Mesodermal cell (in vitro differentiated cells): ENCODE results near the gene INSYN1.

Experiments
- H3K27ac ChIP-seq: 2 replicates; pipeline ENCODE4 v1.7.0; 2013; ENCODE audit warnings: mild to moderate bottlenecking, low read depth, low read length, moderate library complexity; ENCODE audit not compliant: severe bottlenecking
- H3K36me3 ChIP-seq: 2 replicates; pipeline ENCODE4 v1.7.1; 2013; ENCODE audit warnings: mild to moderate bottlenecking, low read length, moderate library complexity; ENCODE audit not compliant: control insufficient read depth, insufficient read depth
- H3K4me1 ChIP-seq: one replicate; pipeline ENCODE4 v1.7.1; 2013; ENCODE audit warnings: mild to moderate bottlenecking, low read length; ENCODE audit not compliant: insufficient read depth, control insufficient read depth, poor library complexity, severe bottlenecking
- H3K4me3 ChIP-seq: 2 replicates; pipeline ENCODE4 v1.7.0; 2013; ENCODE audit warnings: low read length, control low read depth, mild to moderate bottlenecking; ENCODE audit not compliant: insufficient read depth, poor library complexity, severe bottlenecking; ENCODE audit errors: extremely low read depth
- H3K9me3 ChIP-seq: 2 replicates; pipeline ENCODE4 v1.7.1; 2013; ENCODE audit warnings: mild to moderate bottlenecking, low read length, moderate library complexity; ENCODE audit not compliant: control insufficient read depth
- WGBS, 2 experiments: methylation state at CpG; one replicate each; pipeline ENCODE4 v1.1.5; 2013; ENCODE audit warnings: missing lambda C conversion rate in 2 of 2; ENCODE audit not compliant: insufficient coverage in 2 of 2; 5-methylcytosine and 5-hydroxymethylcytosine counted together

INSYN1 gene

DNA sequence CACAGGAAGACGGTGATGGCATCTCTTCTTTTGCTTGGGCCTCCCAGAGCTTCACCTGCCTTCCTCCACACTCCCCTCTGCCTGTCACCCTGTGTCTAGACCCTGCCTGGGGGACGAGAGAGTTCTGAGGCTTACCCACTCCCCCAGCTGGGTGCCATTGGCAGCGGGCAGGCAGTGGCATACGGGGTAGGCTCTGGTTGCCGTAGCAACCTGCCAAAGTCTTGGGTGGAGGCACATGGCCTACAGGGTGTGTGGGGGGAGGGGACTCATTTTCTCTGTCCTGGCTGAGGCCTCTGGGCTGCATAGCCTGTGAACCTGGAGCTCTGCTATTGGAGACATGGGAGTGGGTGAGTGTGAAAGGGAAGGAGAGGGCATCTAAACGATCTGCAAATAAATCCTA lies 4.4 kb downstream of the INSYN1 start:
- Histone ChIP-seq H3K27ac (no peak overlapping the region), H3K4me1 (peaks cover 3% of the 10 kb centered on the region), H3K36me3 (no peaks in the 10 kb centered on the region), H3K4me3 (no peak overlapping the region), H3K9me3 (no peaks in the 10 kb centered on the region)
- WGBS, 2 experiments = 61 to 77% methylated on average over 5 to 6 of the region's 6 CpGs

DNA sequence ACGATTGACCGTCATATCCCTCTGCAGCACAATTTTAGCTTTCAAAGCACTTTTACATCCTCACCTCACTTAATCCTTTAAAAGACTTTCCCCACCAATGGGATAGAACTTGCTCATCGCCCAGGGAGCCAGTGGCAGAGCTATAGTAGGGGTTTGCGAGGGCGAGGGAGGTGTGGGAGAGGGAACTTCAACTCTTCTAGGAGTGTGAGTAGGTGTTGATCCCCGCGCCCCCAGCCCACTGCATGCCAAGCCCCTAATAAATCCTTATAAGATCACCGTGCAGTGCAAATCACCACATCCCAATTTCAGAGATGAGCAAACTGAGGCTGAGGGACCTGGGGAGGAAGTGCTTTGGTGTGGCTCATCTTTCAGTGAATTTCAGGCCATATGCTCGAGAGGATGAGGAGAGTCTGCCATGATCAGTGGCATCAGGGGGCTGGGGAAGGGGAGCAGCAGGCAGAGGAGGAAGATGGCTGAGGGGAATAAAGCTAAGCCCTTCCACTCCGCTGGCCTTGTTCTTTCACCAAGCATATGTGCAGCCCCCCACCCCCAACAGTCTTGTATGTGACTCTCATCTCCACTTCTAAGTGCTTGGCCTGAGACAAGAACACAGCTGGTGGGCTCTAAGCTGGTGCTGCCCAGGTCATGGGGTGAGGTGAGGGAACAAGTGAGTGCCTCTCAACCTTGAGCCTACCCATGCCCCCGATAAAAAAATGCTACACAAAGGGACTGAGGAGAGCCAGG lies 5.1 kb downstream of the INSYN1 start:
- no peak overlapping the region for H3K4me3 ChIP-seq
- peaks cover 1% of the 10 kb centered on the region for H3K4me1 ChIP-seq
- no peaks in the 10 kb centered on the region for H3K9me3 ChIP-seq
- H3K36me3 ChIP-seq = no peaks in the 10 kb centered on the region
- WGBS, 2 experiments = 80 to 83% methylated on average over 1 to 7 of the region's 11 CpGs
- no peak overlapping the region for H3K27ac ChIP-seq

DNA sequence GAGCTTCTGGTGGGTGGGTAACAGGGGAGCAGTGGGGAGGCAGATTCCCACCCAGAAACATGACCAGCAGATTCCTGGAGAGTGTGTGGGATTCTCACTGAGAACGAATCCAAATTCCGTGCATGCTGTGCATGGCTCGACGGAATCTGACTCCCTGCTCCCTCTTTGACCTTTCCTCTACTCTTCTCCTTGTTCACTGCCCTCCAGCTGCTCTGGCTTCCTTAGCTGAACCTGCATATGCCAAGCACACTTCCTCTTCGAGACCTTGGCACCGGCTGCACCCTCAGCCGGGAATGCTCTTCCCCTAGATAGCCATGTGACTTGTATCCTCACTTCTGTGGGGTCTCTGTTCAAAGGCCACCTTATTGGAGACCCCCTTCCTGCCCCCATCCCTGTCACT lies 6.3 kb downstream of the INSYN1 start:
- no peak overlapping the region for H3K27ac ChIP-seq

DNA sequence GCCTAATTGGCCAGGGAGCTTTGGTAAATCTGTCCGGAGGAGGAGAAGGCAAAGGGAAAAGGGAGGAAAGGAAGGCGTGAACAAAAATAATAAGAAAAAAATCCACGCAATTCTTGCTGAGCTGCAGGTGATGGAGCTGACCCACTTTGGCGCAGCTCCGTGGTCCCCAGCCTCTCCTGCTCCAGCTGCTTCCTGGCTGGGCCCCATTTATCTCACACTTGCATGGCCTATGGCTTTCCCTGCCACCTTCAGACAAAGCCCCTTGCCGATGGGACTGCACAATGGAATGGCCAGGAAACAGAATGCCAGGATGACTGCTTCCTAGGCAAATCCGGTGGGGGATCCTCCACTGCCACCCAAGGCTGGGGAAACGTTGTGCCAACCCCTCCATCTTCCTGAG lies 6.9 kb downstream of the INSYN1 start:
- Histone ChIP-seq H3K27ac (no peak overlapping the region), H3K36me3 (no peaks in the 10 kb centered on the region), H3K4me1 (peaks cover 10% of the 10 kb centered on the region), H3K9me3 (no peaks in the 10 kb centered on the region), H3K4me3 (no peak overlapping the region)
- WGBS, 2 experiments = 83 to 93% methylated on average over 7 to 8 of the region's 8 CpGs

More for the DNA sequence above, 6.3 kb downstream of the INSYN1 start:
- 66 to 73% methylated on average over 7 of the region's 7 CpGs for WGBS, 2 experiments
- Histone ChIP-seq H3K4me1 (peaks cover 6% of the 10 kb centered on the region), H3K4me3 (no peak overlapping the region), H3K9me3 (no peaks in the 10 kb centered on the region), H3K36me3 (no peaks in the 10 kb centered on the region)

DNA sequence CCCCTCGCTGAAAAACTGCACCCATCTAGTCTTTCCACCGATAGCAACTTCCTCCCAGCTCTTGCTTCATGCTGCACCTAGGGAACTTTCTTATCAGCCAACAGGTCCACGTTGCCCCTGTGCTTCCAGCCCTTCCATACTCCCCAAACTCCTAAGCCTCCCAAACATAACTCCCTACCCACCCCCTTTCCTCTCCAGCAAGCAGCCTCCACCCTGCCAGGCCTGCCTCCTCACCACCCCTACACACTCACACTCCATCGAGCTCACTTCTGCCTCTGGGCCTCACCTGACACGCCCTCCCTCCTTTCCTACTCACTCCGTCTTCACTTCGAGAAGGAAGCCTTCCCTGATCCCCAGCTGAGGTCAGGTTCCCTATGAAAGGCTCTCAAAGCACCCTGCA lies 8.1 kb downstream of the INSYN1 start:
- Histone ChIP-seq H3K36me3 (no peaks in the 10 kb centered on the region), H3K27ac (no peak overlapping the region), H3K4me3 (no peak overlapping the region), H3K4me1 (peaks cover 11% of the 10 kb centered on the region), H3K9me3 (no peaks in the 10 kb centered on the region)
- WGBS, 2 experiments = 67 to 80% methylated on average over 7 of the region's 7 CpGs

DNA sequence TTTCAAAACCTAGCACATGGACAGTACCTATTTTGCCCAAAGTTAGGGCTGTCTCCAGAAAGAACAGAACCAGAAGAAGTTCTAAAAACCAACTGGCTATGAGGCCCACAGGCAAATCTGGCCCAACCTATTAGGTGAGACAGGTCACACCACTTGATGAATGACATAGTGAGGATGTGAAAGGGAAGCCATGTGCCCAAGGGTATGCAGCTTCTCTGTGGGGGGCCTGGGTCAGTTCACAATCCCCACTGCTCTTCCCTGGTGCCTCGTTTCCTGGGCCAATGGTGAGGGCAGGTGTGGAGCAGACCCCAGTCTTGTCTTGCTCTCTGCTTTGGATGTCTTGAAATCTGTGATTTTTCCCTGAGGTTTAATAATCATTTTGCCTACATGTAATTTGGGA lies 8.9 kb downstream of the INSYN1 start:
- peaks cover 11% of the 10 kb centered on the region for H3K4me1 ChIP-seq
- no peak overlapping the region for H3K4me3 ChIP-seq
- 71% methylated on average over 1 of the region's 1 CpG; no CpG with 5 or more reads in 1 of the 2 experiments for WGBS, 2 experiments
- no peak overlapping the region for H3K27ac ChIP-seq
- H3K36me3 ChIP-seq = no peaks in the 10 kb centered on the region
- H3K9me3 ChIP-seq = no peaks in the 10 kb centered on the region

DNA sequence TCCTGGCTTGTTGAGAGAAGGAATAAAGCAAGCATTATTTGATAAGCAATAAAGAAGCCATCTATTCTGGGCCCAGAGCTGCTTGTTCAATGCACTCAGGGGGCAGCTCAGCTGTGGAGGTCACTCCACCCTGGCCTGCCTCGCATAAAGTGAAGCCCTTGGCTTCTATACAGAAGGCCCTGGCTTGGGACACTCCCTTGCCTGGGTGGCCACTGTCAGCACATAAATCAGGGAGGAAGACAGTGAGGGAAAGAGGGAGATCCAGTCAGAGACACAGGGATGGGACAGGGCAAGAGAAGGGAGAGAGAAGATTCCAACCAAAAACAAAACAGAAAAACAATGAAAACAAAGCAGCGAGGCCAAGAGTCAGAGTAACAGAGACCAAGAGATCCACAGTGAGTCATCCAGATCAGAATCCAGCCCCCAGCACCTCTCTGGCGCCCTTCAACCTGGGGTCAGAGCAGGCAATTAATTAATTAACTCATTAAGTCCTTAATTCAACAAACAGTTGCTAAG lies 11.8 kb downstream of the INSYN1 start:
- H3K27ac ChIP-seq = no peak overlapping the region
- H3K9me3 ChIP-seq = no peaks in the 10 kb centered on the region
- H3K36me3 ChIP-seq = no peaks in the 10 kb centered on the region
- peaks cover 11% of the 10 kb centered on the region for H3K4me1 ChIP-seq
- WGBS, 2 experiments = 75 to 84% methylated on average over 1 to 3 of the region's 3 CpGs
- no peak overlapping the region for H3K4me3 ChIP-seq

DNA sequence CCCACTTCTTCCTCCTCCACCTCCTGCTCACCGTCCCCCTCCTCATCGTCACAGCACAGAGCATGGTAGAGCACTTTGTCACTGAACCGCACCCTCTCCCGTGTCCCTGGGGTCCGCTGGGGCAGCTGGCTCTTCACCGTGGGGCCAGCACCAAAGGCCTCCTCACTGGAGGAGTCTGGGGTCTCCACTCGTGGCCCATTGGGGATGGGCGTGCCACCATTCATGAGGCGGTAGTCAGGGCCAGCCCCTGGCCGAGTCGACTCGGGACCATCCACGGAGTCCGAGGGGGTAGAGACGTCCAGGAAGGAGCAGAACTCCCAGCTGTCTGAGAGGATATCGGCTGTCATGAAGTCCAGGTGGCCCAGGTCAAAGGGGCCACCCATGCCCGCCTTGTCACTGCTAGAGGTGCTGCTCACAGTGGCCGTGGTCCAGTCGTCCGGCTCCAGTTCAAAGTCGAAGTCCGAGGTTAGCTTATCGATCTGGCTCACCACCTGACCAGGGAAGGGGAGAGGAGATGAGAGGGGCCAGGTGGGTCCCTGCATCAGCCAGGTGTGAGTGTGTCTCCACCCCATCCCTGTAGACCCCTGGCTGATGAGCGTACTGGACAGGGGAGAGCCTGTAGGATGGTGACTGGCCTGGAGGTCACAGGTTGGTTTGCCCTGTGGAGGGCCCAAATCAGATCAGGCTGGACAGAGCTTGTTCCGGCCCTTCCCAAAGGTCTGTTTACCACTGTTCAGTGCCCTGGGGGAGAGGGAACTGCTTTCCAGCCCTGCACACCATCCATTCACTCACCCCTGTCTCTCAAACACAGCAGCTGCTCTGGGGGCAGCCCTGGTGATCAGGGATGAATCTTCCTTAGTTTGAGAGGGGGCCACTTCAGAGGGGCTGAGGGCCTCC lies 12.8 kb downstream of the INSYN1 start:
- no peaks in the 10 kb centered on the region for H3K9me3 ChIP-seq
- peaks cover 11% of the 10 kb centered on the region for H3K4me1 ChIP-seq
- no peak overlapping the region for H3K27ac ChIP-seq
- 92 to 96% methylated on average over 25 of the region's 25 CpGs for WGBS, 2 experiments
- no peak overlapping the region for H3K4me3 ChIP-seq
- no peaks in the 10 kb centered on the region for H3K36me3 ChIP-seq

DNA sequence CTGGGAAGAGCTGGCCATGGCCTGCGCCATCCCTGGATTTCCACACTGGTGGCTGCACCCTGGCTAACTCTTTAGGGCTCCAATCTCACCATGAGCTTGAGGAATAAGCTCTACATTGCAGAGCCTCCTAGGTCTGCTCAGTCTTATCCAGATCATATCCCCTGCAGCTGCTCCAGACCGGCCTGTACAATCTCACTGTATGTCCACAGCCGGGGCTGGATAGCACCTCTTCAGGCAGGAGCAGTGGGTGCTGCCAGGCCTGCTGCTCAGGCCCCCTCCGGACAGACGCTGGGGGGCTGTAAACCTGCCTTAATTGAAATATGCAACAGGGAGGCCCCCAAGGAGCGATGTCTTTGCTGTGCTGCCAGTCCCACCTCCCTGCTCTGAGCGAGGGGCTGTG lies 15.6 kb downstream of the INSYN1 start:
- H3K9me3 ChIP-seq = no peaks in the 10 kb centered on the region
- no peaks in the 10 kb centered on the region for H3K36me3 ChIP-seq
- H3K27ac ChIP-seq = no peak overlapping the region
- H3K4me3 ChIP-seq = no peak overlapping the region
- H3K4me1 ChIP-seq = peaks cover 5% of the 10 kb centered on the region
- 86 to 100% methylated on average over 4 to 7 of the region's 7 CpGs for WGBS, 2 experiments

DNA sequence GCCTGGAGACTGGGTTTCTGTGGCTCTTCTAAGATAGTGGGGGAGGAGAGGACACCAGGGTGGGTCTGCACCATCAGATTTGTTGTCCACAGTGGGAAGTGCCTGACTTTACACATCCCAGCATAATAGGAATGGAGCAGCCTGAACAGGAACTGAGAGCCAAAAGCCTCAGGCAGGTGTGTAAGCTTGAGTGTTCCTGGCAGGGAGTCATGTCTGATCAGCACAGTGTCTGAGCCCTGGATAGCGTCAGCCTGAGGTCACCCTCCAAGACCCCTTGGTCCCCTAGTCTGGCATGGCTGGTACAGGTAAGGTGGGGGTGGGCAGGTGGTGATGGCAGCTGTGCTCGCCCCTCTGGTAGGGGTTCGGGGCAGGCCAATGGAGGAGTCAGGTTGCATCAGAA lies 20.2 kb downstream of the INSYN1 start:
- Histone ChIP-seq H3K4me1 (no peaks in the 10 kb centered on the region), H3K4me3 (no peak overlapping the region), H3K27ac (no peak overlapping the region), H3K36me3 (no peaks in the 10 kb centered on the region), H3K9me3 (no peaks in the 10 kb centered on the region)
- 72% methylated on average over 2 of the region's 3 CpGs; no CpG with 5 or more reads in 1 of the 2 experiments for WGBS, 2 experiments
